Heart left ventricle (tissue), 16 donors: ENCODE data around the gene AP2S1. TPM values are rescaled to one million over a fixed set of nuclear protein-coding genes. Genes with fewer than 3 reads are reported as not detected.

Experiments used
- ATAC-seq, 4 donors: fragments of 200-7000 bp; cut with Tn5 transposase; one replicate each; pipeline ENCODE4 v1.9.1; 2020 to 2022; ENCODE audit warnings: moderate library complexity in 4 of 4, mild to moderate bottlenecking in 3 of 4, moderate number of reproducible peaks in 1 of 4
- DNase-seq, 5 donors: peaks; one replicate each; pipeline ENCODE4 v3.0.0-alpha.2; 2020
- H3K27ac ChIP-seq, 12 donors: fragments of 200-600 bp; sonication (generic) in 4 of 12; one replicate each; pipeline versions ENCODE4 v1.5.0 to v1.8.0; 2016 to 2022; ENCODE audit warnings: mild to moderate bottlenecking in 2 of 12
- H3K27me3 ChIP-seq, 9 donors: fragments of 200-600 bp; sonication (generic) in 2 of 9; one replicate each; pipeline versions ENCODE4 v1.5.1 to v1.8.0; 2016 to 2022; ENCODE audit warnings: mild to moderate bottlenecking in 3 of 9
- H3K36me3 ChIP-seq, 9 donors: fragments of 200-600 bp; sonication (generic) in 2 of 9; one replicate each; pipeline versions ENCODE4 v1.5.0 to v1.8.0; 2018 to 2022; ENCODE audit warnings: mild to moderate bottlenecking in 2 of 9
- H3K4me1 ChIP-seq, 12 donors: fragments of 200-600 bp; sonication (generic) in 4 of 12; one replicate each; pipeline versions ENCODE4 v1.5.0 to v1.8.0; 2016 to 2022; ENCODE audit warnings: mild to moderate bottlenecking in 3 of 12
- H3K4me3 ChIP-seq, 12 donors: fragments of 200-600 bp; sonication (generic) in 4 of 12; one replicate each; pipeline versions ENCODE4 v1.5.0 to v1.8.0; 2017 to 2022; ENCODE audit warnings: mild to moderate bottlenecking in 9 of 12, moderate library complexity in 4 of 12
- H3K9me3 ChIP-seq, 12 donors: fragments of 200-600 bp; sonication (generic) in 4 of 12; one replicate each; pipeline versions ENCODE4 v1.5.0 to v1.8.0; 2016 to 2022; ENCODE audit warnings: mild to moderate bottlenecking in 1 of 12
- CTCF ChIP-seq, 12 donors: fragments of 200-600 bp; sonication (generic) in 4 of 12; IDR thresholded peaks; one replicate each; pipeline versions ENCODE4 v1.5.0 to v1.8.0; 2018 to 2022; ENCODE audit warnings: antibody characterized with exemption in 12 of 12, mild to moderate bottlenecking in 5 of 12
- POLR2A ChIP-seq, 2 donors: fragments of 450-650 bp; IDR thresholded peaks; one replicate each; pipeline ENCODE4 v1.6.1; 2017; ENCODE audit warnings: antibody characterized with exemption in 2 of 2, mild to moderate bottlenecking in 2 of 2, moderate library complexity in 2 of 2
- WGBS, 4 donors: extraction: QIAGEN DNeasy Blood & Tissue Kit in 2 of 4; methylation state at CpG; one replicate each; pipeline versions ENCODE4 v1.1.5 to v1.1.7; 2013 to 2018; 5-methylcytosine and 5-hydroxymethylcytosine counted together
- intact Hi-C, 10 donors: fragments of 100-400 bp; cut with DNase I; formaldehyde crosslinking; loops; one replicate each; pipeline versions ENCODE4 v1.11.1 to v1.14.2; 2022
- polyA plus RNA-seq, 2 donors: library from polyadenylated mRNA; stranded (reverse); fragments of 200-250 nt; gene quantifications; one replicate each; pipeline ENCODE4 v1.2.3, GENCODE V29; 2013
- total RNA-seq, 9 donors: library from RNA; depleted of rRNA in 2 of 9; stranded (reverse); fragments of >200 nt in 2 of 9; fragmentation: NEBNext Ultra II Directional in 3 of 9; extraction: Animal tissue kit (Norgen Biotek cat#: 25700) in 3 of 9; gene quantifications; one replicate each; pipeline versions ENCODE4 v1.1.0 to v1.2.4, GENCODE V29; 2016 to 2023
- donor health status: ischemic (EF 13 %, LVEDD 7.1; RV severe dilation, severe dysfunction).
- donor health status: healthy with polysubstance abuse.
- donor health status: DM: no; HTN: yes; CAD: no.
- donor health status: DM: no; HTN: no; CAD: no.
- donor health status: ischemic (EF 25% LVEDD 6.9; RV normal size, moderate dysfunction).
- donor health status: ischemic (EF 25% LVEDD 5.7; RV mildly dilated, moderate dysfunction).
- donor health status: healthy.
- donor health status: DM: yes; HTN: yes; CAD: no.
- donor health status: ischemic (EF 35%, LVEDD 5.7; RV mildly dilated, moderate dysfunction).
- donor health status: nonischemic (EF 11% LVEDD 7.7; RV severe dilation, severe dysfunction).
- donor health status: DM: yes; HTN: yes; CAD: no.
- donor health status: PGD.
- donor health status: ischemic (EF 29% LVEDD 5.4; RV normal size, mild dysfunction).
- donor health status: nonischemic (EF 23%, LVEDD 6.1; RV moderate dilation, normal function).

Gene AP2S1
- total and polyA plus RNA-seq, 11 donors: 75.3 to 166 (median 84.9) TPM

GRCh38 chr19:46815833-46816627, 34.6 kb downstream of the AP2S1 start:
- 79 to 85% (median 83%) methylated on average over 17 to 18 of the region's 18 CpGs for WGBS, 4 donors
- intact Hi-C loops: no loop called here
- Histone ChIP-seq H3K4me1 (peaks cover 0 to 18% (median 7%) of the 10 kb centered on the region in 12 donors), H3K9me3 (no peaks in the 10 kb centered on the region), H3K27me3 (no peaks in the 10 kb centered on the region), H3K27ac (no peak overlapping the region), H3K4me3 (no peak overlapping the region), H3K36me3 (no peaks in the 10 kb centered on the region)
- TF ChIP-seq CTCF (IDR thresholded peaks at IDR 0.05) (no peak), POLR2A (IDR thresholded peaks at IDR 0.05) (no peak)
- ATAC-seq (no peak), DNase-seq (no peak)

GRCh38 chr19:46813839-46814358, 36.7 kb downstream of the AP2S1 start:
- 34 to 51% (median 36%) methylated on average over 7 of the region's 7 CpGs for WGBS, 4 donors
- Histone ChIP-seq H3K27me3 (no peaks in the 10 kb centered on the region), H3K9me3 (no peaks in the 10 kb centered on the region), H3K27ac (peak overlapping the region in 3 of 12 donors; percentile 10 to 46 (median 25)), H3K4me3 (no peak overlapping the region), H3K4me1 (peaks cover 0 to 18% (median 4%) of the 10 kb centered on the region in 12 donors), H3K36me3 (no peaks in the 10 kb centered on the region)
- ATAC-seq (peak; percentile 51 to 72 (median 67)), DNase-seq (peak; percentile 66 to 82 (median 68))
- intact Hi-C loops: no loop called here
- no peak for TF ChIP-seq POLR2A (IDR thresholded peaks at IDR 0.05)

GRCh38 chr19:46812977-46813838, 37.4 kb downstream of the AP2S1 start:
- Histone ChIP-seq H3K36me3 (no peaks in the 10 kb centered on the region), H3K4me3 (no peak overlapping the region), H3K4me1 (peaks cover 0 to 18% (median 4%) of the 10 kb centered on the region in 12 donors), H3K9me3 (no peaks in the 10 kb centered on the region), H3K27ac (peak overlapping the region in 4 of 12 donors; percentile 10 to 46 (median 20)), H3K27me3 (no peaks in the 10 kb centered on the region)
- peak; percentile 64 to 70 (median 68) for ATAC-seq
- TF ChIP-seq POLR2A (IDR thresholded peaks at IDR 0.05): no peak
- no peak for TF ChIP-seq CTCF (IDR thresholded peaks at IDR 0.05)
- intact Hi-C loops: no loop called here
- WGBS, 4 donors: 63 to 71% (median 68%) methylated on average over 22 to 24 of the region's 24 CpGs
- peak in 2 of 5 donors; percentile 30 to 44 for DNase-seq

- intact Hi-C loops: no loop called here
- Histone ChIP-seq H3K9me3 (no peaks in the 10 kb centered on the region), H3K27ac (no peak overlapping the region), H3K4me3 (no peak overlapping the region), H3K27me3 (no peaks in the 10 kb centered on the region), H3K4me1 (peaks cover 0 to 18% (median 4%) of the 10 kb centered on the region in 12 donors), H3K36me3 (no peaks in the 10 kb centered on the region)
- 88 to 99% (median 95%) methylated on average over 12 to 13 of the region's 13 CpGs for WGBS, 4 donors
- TF ChIP-seq CTCF (IDR thresholded peaks at IDR 0.05) (no peak), POLR2A (IDR thresholded peaks at IDR 0.05) (no peak)
- ATAC-seq (no peak), DNase-seq (no peak)
Measured at GRCh38 chr19:46809534-46810272, 40.9 kb downstream of the AP2S1 start.
